H1 (cell line): ENCODE results near the gene FAM227B. TPM values are rescaled to one million over a fixed set of nuclear protein-coding genes. Genes with fewer than 3 reads are reported as not detected.

ENCODE experiments used
- RNF2 ChIP-seq: fragments of 200-900, 300-1000 bp; sonication (generic); IDR thresholded peaks from 2 replicates; pipeline ENCODE4 v1.7.1; 2016; ENCODE audit warnings: borderline replicate concordance, low read depth, mild to moderate bottlenecking, antibody characterized with exemption, low read length; ENCODE audit not compliant: poor library complexity, severe bottlenecking; ENCODE audit errors: missing control alignments
- polyA plus RNA-seq, 7 experiments: library from polyadenylated mRNA; depleted of rRNA in 3 of 7; stranded (reverse) in 5 of 7; unstranded in 2 of 7; fragments of >200 nt in 5 of 7; fragments of 200-250 nt in 2 of 7; gene quantifications; 1 replicate in 5 of 7; 2 replicates in 1 of 7; 4 replicates in 1 of 7; pipeline versions ENCODE4 v1.2.1 to v1.2.3, GENCODE V29; 2011 to 2013; ENCODE audit warnings: missing spikeins in 2 of 7, mixed read lengths in 2 of 7
- total RNA-seq: library from RNA; stranded (reverse); fragmentation: NEBNext Ultra II Directional; extraction: Animal tissue kit (Norgen Biotek cat#: 25700); gene quantifications from 2 replicates; pipeline ENCODE4 v1.2.1, GENCODE V29; 2021

Gene FAM227B
- total and polyA plus RNA-seq, 2 of the 8 experiments (the other 6 are each of a cell fraction or from before 2014, with no cell fraction given) = 4.0 to 6.5 TPM

- no peak for TF ChIP-seq RNF2
- TF ChIP-seq, all 59 proteins: peak for 0
Measured at GRCh38 chr15:49387471-49387870, 233.1 kb downstream of the FAM227B start (continued).
